H9 (cell line): Measurements from ENCODE around the gene GNAO1. TPM values are rescaled to one million over a fixed set of nuclear protein-coding genes. Genes with fewer than 3 reads are reported as not detected.

Experiments
- DNase-seq: peaks from one replicate; pipeline ENCODE4 v3.0.0-alpha.2; 2017
- H2AFZ ChIP-seq: one replicate; pipeline ENCODE4 v1.6.1; 2013; ENCODE audit warnings: mild to moderate bottlenecking, low read length, control low read depth, moderate library complexity
- H2AK5ac ChIP-seq: 2 replicates; pipeline ENCODE4 v1.6.1; 2013; ENCODE audit warnings: low read length, control low read depth, mixed read lengths; ENCODE audit not compliant: insufficient read length
- H2BK120ac ChIP-seq: one replicate; pipeline ENCODE4 v1.6.1; 2013; ENCODE audit warnings: low read depth, mild to moderate bottlenecking, low read length, control low read depth, inconsistent platforms; ENCODE audit not compliant: poor library complexity, severe bottlenecking
- H2BK12ac ChIP-seq: 2 replicates; pipeline ENCODE4 v1.6.1; 2013; ENCODE audit warnings: low read length, control low read depth, mixed read lengths, low read depth; ENCODE audit not compliant: insufficient read length
- H2BK15ac ChIP-seq: 2 replicates; pipeline ENCODE4 v1.6.1; 2013; ENCODE audit warnings: low read depth, low read length, control low read depth
- H2BK20ac ChIP-seq: one replicate; pipeline ENCODE4 v1.6.1; 2013; ENCODE audit warnings: low read depth, mild to moderate bottlenecking, low read length, control low read depth, inconsistent platforms; ENCODE audit not compliant: poor library complexity, severe bottlenecking
- H2BK5ac ChIP-seq: 2 replicates; pipeline ENCODE4 v1.6.1; 2013; ENCODE audit warnings: low read length, control low read depth, mixed read lengths; ENCODE audit not compliant: insufficient read length
- H3K14ac ChIP-seq: 2 replicates; pipeline ENCODE4 v1.6.1; 2013; ENCODE audit warnings: low read length, control low read depth; ENCODE audit not compliant: insufficient read depth
- H3K18ac ChIP-seq: 2 replicates; pipeline ENCODE4 v1.6.1; 2013; ENCODE audit warnings: low read depth, mild to moderate bottlenecking, mixed read lengths, low read length, control low read depth; ENCODE audit not compliant: insufficient read length
- H3K23ac ChIP-seq: 2 replicates; pipeline ENCODE4 v1.6.1; 2013; ENCODE audit warnings: low read length, control low read depth, mixed read lengths, low read depth; ENCODE audit not compliant: insufficient read length
- H3K23me2 ChIP-seq: 2 replicates; pipeline ENCODE4 v1.6.1; 2013; ENCODE audit warnings: low read depth, mild to moderate bottlenecking, mixed read lengths, low read length, control low read depth; ENCODE audit not compliant: insufficient read length, poor library complexity, severe bottlenecking
- H3K27ac ChIP-seq: 2 replicates; pipeline ENCODE4 v1.5.1; 2013; ENCODE audit warnings: low read length, control low read depth, mixed read lengths, low read depth; ENCODE audit not compliant: insufficient read length
- H3K27me3 ChIP-seq: 2 replicates; pipeline ENCODE4 v1.6.1; 2013; ENCODE audit warnings: low read length, control low read depth, inconsistent platforms; ENCODE audit not compliant: insufficient read depth
- H3K4ac ChIP-seq: 2 replicates; pipeline ENCODE4 v1.6.1; 2013; ENCODE audit warnings: low read depth, mild to moderate bottlenecking, control low read depth, inconsistent platforms, low read length, moderate library complexity
- H3K4me1 ChIP-seq: 2 replicates; pipeline ENCODE4 v1.6.1; 2013; ENCODE audit warnings: low read length, control low read depth, inconsistent platforms; ENCODE audit not compliant: insufficient read depth
- H3K4me2 ChIP-seq: 2 replicates; pipeline ENCODE4 v1.6.1; 2013; ENCODE audit warnings: low read length, control low read depth, mixed read lengths; ENCODE audit not compliant: insufficient read length, insufficient read depth
- H3K56ac ChIP-seq: 2 replicates; pipeline ENCODE4 v1.6.1; 2013; ENCODE audit warnings: low read depth, mild to moderate bottlenecking, mixed read lengths, low read length, control low read depth; ENCODE audit not compliant: insufficient read length
- H3K79me1 ChIP-seq: 2 replicates; pipeline ENCODE4 v1.6.1; 2013; ENCODE audit warnings: low read depth, mild to moderate bottlenecking, moderate library complexity, low read length, control low read depth, inconsistent platforms; ENCODE audit not compliant: insufficient read depth, poor library complexity, severe bottlenecking
- H3K79me2 ChIP-seq: 2 replicates; pipeline ENCODE4 v1.6.1; 2013; ENCODE audit warnings: low read length, control low read depth, inconsistent platforms; ENCODE audit not compliant: insufficient read depth
- H3K9ac ChIP-seq: 2 replicates; pipeline ENCODE4 v1.6.1; 2013; ENCODE audit warnings: low read length, control low read depth, mixed read lengths; ENCODE audit not compliant: insufficient read length; ENCODE audit errors: extremely low read depth
- H3K9me3 ChIP-seq: one replicate; pipeline ENCODE4 v1.6.1; 2013; ENCODE audit warnings: low read depth, low read length, inconsistent platforms; ENCODE audit not compliant: control insufficient read depth
- H3T11ph ChIP-seq: one replicate; pipeline ENCODE4 v1.6.1; 2013; ENCODE audit warnings: mild to moderate bottlenecking, low read length, control low read depth, inconsistent platforms
- H4K20me1 ChIP-seq: one replicate; pipeline ENCODE4 v1.6.1; 2013; ENCODE audit not compliant: control insufficient read depth, insufficient read length, insufficient read depth
- H4K5ac ChIP-seq: 2 replicates; pipeline ENCODE4 v1.6.1; 2013; ENCODE audit warnings: low read depth, mild to moderate bottlenecking, mixed read lengths, low read length, control low read depth; ENCODE audit not compliant: insufficient read length
- H4K8ac ChIP-seq: replicated peaks from 2 replicates; pipeline ENCODE4 v1.6.1; 2013; ENCODE audit warnings: low read length, control low read depth, mixed read lengths, low read depth; ENCODE audit not compliant: insufficient read length
- H4K91ac ChIP-seq: 2 replicates; pipeline ENCODE4 v1.6.1; 2013; ENCODE audit warnings: low read depth, mild to moderate bottlenecking, moderate library complexity, mixed read lengths, low read length, control low read depth; ENCODE audit not compliant: insufficient read length
- H3K27ac Mint-ChIP-seq, 3 experiments: 2 replicates in 2 of 3; 3 replicates in 1 of 3; pipeline ENCODE4 v1.8.0; 2020 to 2021; ENCODE audit warnings: mixed read lengths in 3 of 3, mild to moderate bottlenecking in 1 of 3, moderate library complexity in 1 of 3
- H3K27me3 Mint-ChIP-seq: 2 replicates; pipeline ENCODE4 v1.8.0; 2021; ENCODE audit warnings: low read depth, mild to moderate bottlenecking, moderate library complexity, mixed read lengths
- H3K36me3 Mint-ChIP-seq, 3 experiments: 2 replicates in 2 of 3; 3 replicates in 1 of 3; pipeline ENCODE4 v1.8.0; 2020 to 2021; ENCODE audit warnings: low read depth in 3 of 3, mixed read lengths in 3 of 3; ENCODE audit not compliant: insufficient read depth in 1 of 3
- H3K4me1 Mint-ChIP-seq, 2 experiments: 2 replicates each; pipeline ENCODE4 v1.8.0; 2020; ENCODE audit warnings: mixed read lengths in 2 of 2
- H3K4me3 Mint-ChIP-seq, 2 experiments: 2 replicates in 1 of 2; 3 replicates in 1 of 2; pipeline ENCODE4 v1.8.0; 2020 to 2021; ENCODE audit warnings: mild to moderate bottlenecking in 2 of 2, mixed read lengths in 2 of 2, moderate library complexity in 1 of 2
- H3K9me3 Mint-ChIP-seq, 2 experiments: 2 replicates in 1 of 2; 3 replicates in 1 of 2; pipeline ENCODE4 v1.8.0; 2020; ENCODE audit warnings: mild to moderate bottlenecking in 2 of 2, mixed read lengths in 2 of 2, moderate library complexity in 1 of 2
- CTCF ChIP-seq: fragments of 200-600 bp; sonication (generic); conservative IDR thresholded peaks from 3 replicates; pipeline ENCODE4 v1.8.0; 2021; ENCODE audit warnings: antibody characterized with exemption, mild to moderate bottlenecking
- WGBS: extraction: QIAGEN DNeasy Blood & Tissue Kit; methylation state at CpG from one replicate; pipeline ENCODE4 v1.1.7; 2013; ENCODE audit warnings: missing lambda C conversion rate, low lambda C conversion rate, mixed read lengths; ENCODE audit not compliant: insufficient read length; ENCODE audit errors: extremely low coverage; 5-methylcytosine and 5-hydroxymethylcytosine counted together
- total RNA-seq: library from RNA; stranded (reverse); gene quantifications from 2 replicates; pipeline ENCODE4 v1.2.1, GENCODE V29; 2021

The GNAO1 gene
- total RNA-seq, 1 experiment from 2014 or later: 16.9 TPM

GRCh38 chr16:56327071-56327928 lies 136.0 kb downstream of the GNAO1 start:
- Histone ChIP-seq H3K79me2 (no peaks in the 10 kb centered on the region), H4K91ac (no peak overlapping the region), H3K18ac (no peak overlapping the region), H2BK5ac (no peak overlapping the region), H4K8ac (no peak overlapping the region), H3K79me1 (no peaks in the 10 kb centered on the region), H2AFZ (no peak overlapping the region), H3K27me3 (no peaks in the 10 kb centered on the region), H3K27ac (no peak overlapping the region), H2BK15ac (no peak overlapping the region), H3K4me2 (no peak overlapping the region), H3K4me1 (no peaks in the 10 kb centered on the region), H2BK20ac (no peak overlapping the region), H3K23ac (no peak overlapping the region), H4K20me1 (no peaks in the 10 kb centered on the region), H3K23me2 (no peaks in the 10 kb centered on the region), H2BK12ac (no peak overlapping the region), H3T11ph (no peak overlapping the region), H3K14ac (no peak overlapping the region), H3K9ac (no peak overlapping the region), H3K9me3 (no peaks in the 10 kb centered on the region), H3K4ac (no peak overlapping the region), H4K5ac (no peak overlapping the region), H2BK120ac (no peak overlapping the region), H3K56ac (no peak overlapping the region), H2AK5ac (no peak overlapping the region)
- Mint-ChIP-seq H3K9me3 (no peaks in the 10 kb centered on the region), H3K4me1 (no peaks in the 10 kb centered on the region), H3K27me3 (peaks cover under 1% of the 10 kb centered on the region; the same call in 1 of the 2 replicates), H3K27ac (no peak overlapping the region; a peak in 1 of 7 replicates), H3K4me3 (no peak overlapping the region), H3K36me3 (no peaks in the 10 kb centered on the region; a peak in 1 of 7 replicates)
- TF ChIP-seq CTCF: no peak
- no CpG with 5 or more reads among the region's 18 CpGs for WGBS
- DNase-seq: no peak
